GM10847 (cell line): Measurements from ENCODE around the gene ELOVL6.

Experiments used
- POLR2A ChIP-seq: IDR thresholded peaks from 2 replicates; pipeline ENCODE4 v1.6.1; 2011; ENCODE audit not compliant: insufficient read length; ENCODE audit errors: extremely low read depth

ELOVL6 gene

GRCh38 chr4:110007217-110007616 is 191.2 kb downstream of the ELOVL6 start:
- no peak for TF ChIP-seq POLR2A

GRCh38 chr4:110005461-110006056 is 192.9 kb downstream of the ELOVL6 start:
- TF ChIP-seq POLR2A, result no peak

GRCh38 chr4:110004556-110004955 is 193.9 kb downstream of the ELOVL6 start:
- TF ChIP-seq POLR2A, result no peak

- TF ChIP-seq POLR2A, result no peak
Observed at GRCh38 chr4:110003401-110004187, 194.8 kb downstream of the ELOVL6 start.

- TF ChIP-seq POLR2A, result no peak
Observed at GRCh38 chr4:110002326-110002725, 196.1 kb downstream of the ELOVL6 start.

GRCh38 chr4:109999585-109999912 is 198.9 kb downstream of the ELOVL6 start:
- TF ChIP-seq POLR2A, result no peak

GRCh38 chr4:109998867-109999584 is 199.4 kb downstream of the ELOVL6 start:
- no peak for TF ChIP-seq POLR2A

- TF ChIP-seq POLR2A, result no peak
Observed at GRCh38 chr4:109996526-109996925, 201.9 kb downstream of the ELOVL6 start.
